Measurements from ENCODE around the gene SCN5A. TPM values are rescaled to one million over a fixed set of nuclear protein-coding genes. Genes with fewer than 3 reads are reported as not detected.

SCN5A gene
- polyA plus RNA-seq, 1 of the 3 experiments (the other 2 are of a cell fraction), result 0.18 TPM

DNA sequence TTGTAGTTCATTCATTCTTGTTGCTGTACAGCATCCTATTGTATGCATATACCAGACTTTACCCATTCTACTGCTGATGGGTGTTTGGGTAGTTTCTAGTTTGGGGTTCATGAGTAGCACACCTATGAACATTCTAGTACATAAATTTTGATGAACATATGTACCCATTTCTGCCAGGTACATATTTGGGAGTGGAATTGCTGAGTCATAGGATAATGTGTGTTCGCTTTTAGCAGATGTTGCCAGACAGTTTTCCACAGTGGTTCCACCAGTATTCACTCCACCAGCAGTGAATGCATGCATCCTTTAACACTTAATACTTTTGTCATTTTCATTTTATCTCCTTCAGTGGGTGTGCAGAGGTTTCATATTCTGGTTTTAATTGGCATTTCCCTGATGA lies 3.4 kb upstream of the SCN5A start:
- no peak for DNase-seq
- Histone ChIP-seq H3K27ac (ENCODE audit: low read depth in 2 of 2, low read length in 1 of 2) (no peak overlapping the region), H3K9me3 (no peaks in the 10 kb centered on the region), H3K4me1 (ENCODE audit: control insufficient read depth in 1 of 2, insufficient read depth in 2 of 2, low read depth in 1 of 2, low read length in 1 of 2) (peaks cover 0 to 17% of the 10 kb centered on the region in 2 experiments; a peak in 1 of 4 replicates), H2AFZ (ENCODE audit: low read depth) (no peak overlapping the region), H3K4me2 (no peak overlapping the region), H3K27me3 (ENCODE audit: insufficient read depth) (peaks cover 12% of the 10 kb centered on the region; the same call in 1 of the 2 replicates), H3K9me2 (no peaks in the 10 kb centered on the region), H3K79me2 (ENCODE audit: insufficient read depth) (no peaks in the 10 kb centered on the region), H4K20me1 (ENCODE audit: insufficient read depth) (no peaks in the 10 kb centered on the region), H3K4me3 (ENCODE audit: low read depth in 2 of 2, low read length in 1 of 2) (no peak overlapping the region), H3F3A (replicated peaks; ENCODE audit: insufficient read depth) (no peaks in the 10 kb centered on the region), H3K36me3 (replicated peaks in 1 of 2; ENCODE audit: control insufficient read depth in 1 of 2, insufficient read depth in 2 of 2, low read length in 1 of 2) (no peaks in the 10 kb centered on the region), H3K9ac (no peak overlapping the region)
- WGBS (ENCODE audit: low lambda C conversion rate), result 47% methylated on average over 1 of the region's 1 CpG
- CTCF ChIA-PET, result interaction anchor here (1.4 to 14.0 kb wide), 16 partner anchors 9 to 347 kb away, joined by 3 to 556 read pairs (median 24); partner anchors contain the start of gene EXOG
- POLR2A ChIA-PET, result no interaction called here
- no peak for TF ChIP-seq RXRA (IDR thresholded peaks at IDR 0.05; ENCODE audit: borderline replicate concordance, low read depth)
- no peak for TF ChIP-seq ELF1 (IDR thresholded peaks at IDR 0.05)
- TF ChIP-seq RCOR1 (IDR thresholded peaks at IDR 0.05; ENCODE audit: low read length), result no peak
- no peak for TF ChIP-seq RAD21 (IDR thresholded peaks at IDR 0.05; ENCODE audit: low read length)
- TF ChIP-seq, protein P1, sequence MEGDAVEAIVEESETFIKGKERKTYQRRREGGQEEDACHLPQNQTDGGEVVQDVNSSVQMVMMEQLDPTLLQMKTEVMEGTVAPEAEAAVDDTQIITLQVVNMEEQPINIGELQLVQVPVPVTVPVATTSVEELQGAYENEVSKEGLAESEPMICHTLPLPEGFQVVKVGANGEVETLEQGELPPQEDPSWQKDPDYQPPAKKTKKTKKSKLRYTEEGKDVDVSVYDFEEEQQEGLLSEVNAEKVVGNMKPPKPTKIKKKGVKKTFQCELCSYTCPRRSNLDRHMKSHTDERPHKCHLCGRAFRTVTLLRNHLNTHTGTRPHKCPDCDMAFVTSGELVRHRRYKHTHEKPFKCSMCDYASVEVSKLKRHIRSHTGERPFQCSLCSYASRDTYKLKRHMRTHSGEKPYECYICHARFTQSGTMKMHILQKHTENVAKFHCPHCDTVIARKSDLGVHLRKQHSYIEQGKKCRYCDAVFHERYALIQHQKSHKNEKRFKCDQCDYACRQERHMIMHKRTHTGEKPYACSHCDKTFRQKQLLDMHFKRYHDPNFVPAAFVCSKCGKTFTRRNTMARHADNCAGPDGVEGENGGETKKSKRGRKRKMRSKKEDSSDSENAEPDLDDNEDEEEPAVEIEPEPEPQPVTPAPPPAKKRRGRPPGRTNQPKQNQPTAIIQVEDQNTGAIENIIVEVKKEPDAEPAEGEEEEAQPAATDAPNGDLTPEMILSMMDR (IDR thresholded peaks at IDR 0.05), result no peak
- TF ChIP-seq, protein P2, sequence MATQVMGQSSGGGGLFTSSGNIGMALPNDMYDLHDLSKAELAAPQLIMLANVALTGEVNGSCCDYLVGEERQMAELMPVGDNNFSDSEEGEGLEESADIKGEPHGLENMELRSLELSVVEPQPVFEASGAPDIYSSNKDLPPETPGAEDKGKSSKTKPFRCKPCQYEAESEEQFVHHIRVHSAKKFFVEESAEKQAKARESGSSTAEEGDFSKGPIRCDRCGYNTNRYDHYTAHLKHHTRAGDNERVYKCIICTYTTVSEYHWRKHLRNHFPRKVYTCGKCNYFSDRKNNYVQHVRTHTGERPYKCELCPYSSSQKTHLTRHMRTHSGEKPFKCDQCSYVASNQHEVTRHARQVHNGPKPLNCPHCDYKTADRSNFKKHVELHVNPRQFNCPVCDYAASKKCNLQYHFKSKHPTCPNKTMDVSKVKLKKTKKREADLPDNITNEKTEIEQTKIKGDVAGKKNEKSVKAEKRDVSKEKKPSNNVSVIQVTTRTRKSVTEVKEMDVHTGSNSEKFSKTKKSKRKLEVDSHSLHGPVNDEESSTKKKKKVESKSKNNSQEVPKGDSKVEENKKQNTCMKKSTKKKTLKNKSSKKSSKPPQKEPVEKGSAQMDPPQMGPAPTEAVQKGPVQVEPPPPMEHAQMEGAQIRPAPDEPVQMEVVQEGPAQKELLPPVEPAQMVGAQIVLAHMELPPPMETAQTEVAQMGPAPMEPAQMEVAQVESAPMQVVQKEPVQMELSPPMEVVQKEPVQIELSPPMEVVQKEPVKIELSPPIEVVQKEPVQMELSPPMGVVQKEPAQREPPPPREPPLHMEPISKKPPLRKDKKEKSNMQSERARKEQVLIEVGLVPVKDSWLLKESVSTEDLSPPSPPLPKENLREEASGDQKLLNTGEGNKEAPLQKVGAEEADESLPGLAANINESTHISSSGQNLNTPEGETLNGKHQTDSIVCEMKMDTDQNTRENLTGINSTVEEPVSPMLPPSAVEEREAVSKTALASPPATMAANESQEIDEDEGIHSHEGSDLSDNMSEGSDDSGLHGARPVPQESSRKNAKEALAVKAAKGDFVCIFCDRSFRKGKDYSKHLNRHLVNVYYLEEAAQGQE (IDR thresholded peaks at IDR 0.05; ENCODE audit: low read depth, low read length), result no peak
- no peak for TF ChIP-seq EP300 (IDR thresholded peaks at IDR 0.05; ENCODE audit: borderline replicate concordance in 1 of 2, low read depth in 1 of 2, low read length in 1 of 2)
- TF ChIP-seq MXI1 (IDR thresholded peaks at IDR 0.05; ENCODE audit: low read depth, low read length), result no peak

DNA sequence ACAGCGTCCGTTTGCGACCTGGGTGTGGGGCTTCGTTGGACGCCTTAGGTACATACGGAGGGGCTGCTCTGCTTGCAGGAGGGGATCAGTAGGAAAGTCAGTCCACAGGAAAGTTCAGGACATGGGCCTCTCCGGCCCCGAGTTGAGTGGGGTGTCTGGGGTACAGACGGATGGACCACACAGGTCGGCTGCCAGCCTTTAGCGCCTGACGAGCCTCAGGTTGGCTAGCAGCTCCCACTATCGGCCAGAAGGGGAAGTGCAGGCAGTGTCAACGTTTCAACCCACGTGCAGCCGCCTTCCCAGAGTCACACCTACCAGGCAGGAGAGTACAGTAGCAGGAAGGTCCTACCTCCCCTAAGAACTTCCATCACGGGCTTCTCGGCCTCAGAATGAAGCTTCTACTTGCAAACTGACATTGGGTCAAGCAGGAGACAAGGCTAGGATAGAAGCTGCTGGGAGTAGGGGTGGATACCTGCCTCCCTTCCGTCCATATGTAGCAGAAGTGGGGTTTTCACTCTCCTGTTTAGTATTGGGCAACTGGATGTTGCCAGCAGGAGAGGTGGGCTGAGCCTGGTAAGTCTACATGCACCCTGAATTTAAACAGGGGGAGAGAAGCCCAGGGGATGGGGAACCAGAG lies 1.8 kb upstream of the SCN5A start:
- Histone ChIP-seq H3K9ac (no peak overlapping the region), H3F3A (replicated peaks; ENCODE audit: insufficient read depth) (no peaks in the 10 kb centered on the region), H3K9me3 (no peaks in the 10 kb centered on the region), H4K20me1 (ENCODE audit: insufficient read depth) (no peaks in the 10 kb centered on the region), H3K79me2 (ENCODE audit: insufficient read depth) (no peaks in the 10 kb centered on the region), H3K27ac (ENCODE audit: low read depth in 2 of 2, low read length in 1 of 2) (no peak overlapping the region), H3K4me2 (no peak overlapping the region), H3K36me3 (replicated peaks in 1 of 2; ENCODE audit: control insufficient read depth in 1 of 2, insufficient read depth in 2 of 2, low read length in 1 of 2) (no peaks in the 10 kb centered on the region), H3K4me3 (ENCODE audit: low read depth in 2 of 2, low read length in 1 of 2) (peak overlapping the region in 1 of 2 experiments; percentile 28; a peak in 1 of 4 replicates), H2AFZ (ENCODE audit: low read depth) (no peak overlapping the region), H3K4me1 (ENCODE audit: control insufficient read depth in 1 of 2, insufficient read depth in 2 of 2, low read depth in 1 of 2, low read length in 1 of 2) (peaks cover 0 to 17% of the 10 kb centered on the region in 2 experiments; a peak in 1 of 4 replicates), H3K9me2 (no peaks in the 10 kb centered on the region), H3K27me3 (ENCODE audit: insufficient read depth) (peaks cover 12% of the 10 kb centered on the region; the same call in 1 of the 2 replicates)
- WGBS (ENCODE audit: low lambda C conversion rate), result 32% methylated on average over 12 of the region's 19 CpGs
- ChIA-PET POLR2A (interaction anchor here (1.4 kb wide), 1 partner anchor 129 kb away, joined by 4 read pairs; no protein-coding TSS in a partner anchor), CTCF (interaction anchor here (0.6 to 14.0 kb wide), 72 partner anchors 9 to 531 kb away, joined by 3 to 556 read pairs (median 4); partner anchors contain the start of gene EXOG)
- DNase-seq, result peak; percentile 79
- TF ChIP-seq TEAD4 (IDR thresholded peaks at IDR 0.05; ENCODE audit: borderline replicate concordance, insufficient read depth), result no peak
- peak; percentile 35 for TF ChIP-seq CHD2 (IDR thresholded peaks at IDR 0.05; ENCODE audit: low read length, partially characterized antibody)
- TF ChIP-seq MEF2A (IDR thresholded peaks at IDR 0.05; ENCODE audit: borderline replicate concordance, low read depth), result no peak
- TF ChIP-seq, protein P3, sequence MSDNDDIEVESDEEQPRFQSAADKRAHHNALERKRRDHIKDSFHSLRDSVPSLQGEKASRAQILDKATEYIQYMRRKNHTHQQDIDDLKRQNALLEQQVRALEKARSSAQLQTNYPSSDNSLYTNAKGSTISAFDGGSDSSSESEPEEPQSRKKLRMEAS (IDR thresholded peaks at IDR 0.05; ENCODE audit: low read depth), result peak; percentile 98
- no peak for TF ChIP-seq FOXM1 (IDR thresholded peaks at IDR 0.05; ENCODE audit: low read depth)
- peak; percentile 96 for TF ChIP-seq RAD21 (IDR thresholded peaks at IDR 0.05; ENCODE audit: low read length)
- TF ChIP-seq, protein P4, sequence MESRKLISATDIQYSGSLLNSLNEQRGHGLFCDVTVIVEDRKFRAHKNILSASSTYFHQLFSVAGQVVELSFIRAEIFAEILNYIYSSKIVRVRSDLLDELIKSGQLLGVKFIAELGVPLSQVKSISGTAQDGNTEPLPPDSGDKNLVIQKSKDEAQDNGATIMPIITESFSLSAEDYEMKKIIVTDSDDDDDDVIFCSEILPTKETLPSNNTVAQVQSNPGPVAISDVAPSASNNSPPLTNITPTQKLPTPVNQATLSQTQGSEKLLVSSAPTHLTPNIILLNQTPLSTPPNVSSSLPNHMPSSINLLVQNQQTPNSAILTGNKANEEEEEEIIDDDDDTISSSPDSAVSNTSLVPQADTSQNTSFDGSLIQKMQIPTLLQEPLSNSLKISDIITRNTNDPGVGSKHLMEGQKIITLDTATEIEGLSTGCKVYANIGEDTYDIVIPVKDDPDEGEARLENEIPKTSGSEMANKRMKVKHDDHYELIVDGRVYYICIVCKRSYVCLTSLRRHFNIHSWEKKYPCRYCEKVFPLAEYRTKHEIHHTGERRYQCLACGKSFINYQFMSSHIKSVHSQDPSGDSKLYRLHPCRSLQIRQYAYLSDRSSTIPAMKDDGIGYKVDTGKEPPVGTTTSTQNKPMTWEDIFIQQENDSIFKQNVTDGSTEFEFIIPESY (IDR thresholded peaks at IDR 0.05; ENCODE audit: borderline replicate concordance, low read depth), result no peak
- no peak for TF ChIP-seq GABPA (IDR thresholded peaks at IDR 0.05; ENCODE audit: low read depth)
- TF ChIP-seq SIN3A (IDR thresholded peaks at IDR 0.05; ENCODE audit: borderline replicate concordance, low read depth, low read length), result peak; percentile 75; the same call in 1 of the 2 replicates
- peak; percentile 98 for TF ChIP-seq MXI1 (IDR thresholded peaks at IDR 0.05; ENCODE audit: low read depth, low read length)
- peak; percentile 81 for TF ChIP-seq SMC3 (IDR thresholded peaks at IDR 0.05; ENCODE audit: low read depth, low read length)

All from SK-N-SH (cell line).